HepG2 (cell line): Measurements from ENCODE around the gene KRT3. TPM values are rescaled to one million over a fixed set of nuclear protein-coding genes. Genes with fewer than 3 reads are reported as not detected.

Experiments used
- ATAC-seq: fragments of 200-7000 bp; cut with Tn5 transposase; 3 replicates; pipeline ENCODE4 v1.9.1; 2020; ENCODE audit warnings: mild to moderate bottlenecking, moderate library complexity
- BruUV-seq: library from RNA; stranded (reverse); fragments of 400-500 nt; replicated peaks from 2 replicates; lab custom pipeline; 2021; lab: Mats Ljungman, UMichigan
- CTCF ChIA-PET: fragments of 300-600 bp; formaldehyde crosslinking; extraction: SDS; loops from one replicate; lab custom pipeline; 2021; ENCODE audit warnings: low total read pairs, inconsistent platforms, low intra/inter-chr PET ratio; lab: Yijun Ruan, JAX
- POLR2A ChIA-PET: fragments of 350-600 bp; sonication (Branson Sonifier 250); formaldehyde crosslinking; loops from one replicate; lab custom pipeline; 2020; ENCODE audit warnings: antibody characterized with exemption, inconsistent platforms; lab: Yijun Ruan, JAX
- DNase-seq: peaks from one replicate; pipeline ENCODE4 v3.0.0-alpha.2; 2015; ENCODE audit warnings: low spot score
- FAIRE-seq: peaks from 3 replicates; lab custom pipeline; 2011; peaks lifted over from hg19 to GRCh38; lab: Jason Lieb, UNC
- H2AFZ ChIP-seq: one replicate; pipeline ENCODE4 v1.6.1; 2011; ENCODE audit warnings: low read length, inconsistent platforms
- H3K27ac ChIP-seq: fragments of 300-600 bp; 3 replicates; pipeline ENCODE4 v1.8.0; 2011; ENCODE audit warnings: mixed run types, mild to moderate bottlenecking, mixed read lengths, low read length, inconsistent platforms; ENCODE audit not compliant: insufficient read depth; ENCODE audit errors: extremely low read length
- H3K27me3 ChIP-seq, 2 experiments: fragments of 200-600 bp in 1 of 2; 2 replicates in 1 of 2; 3 replicates in 1 of 2; pipeline versions ENCODE4 v1.6.0 to v1.8.0; 2011; ENCODE audit warnings: low read length in 2 of 2, mild to moderate bottlenecking in 2 of 2, moderate library complexity in 2 of 2, inconsistent platforms in 1 of 2; ENCODE audit not compliant: insufficient read depth in 2 of 2, control insufficient read depth in 1 of 2
- H3K36me3 ChIP-seq, 2 experiments: fragments of 200-600 bp in 1 of 2; replicated peaks in 1 of 2; 2 replicates in 1 of 2; 3 replicates in 1 of 2; pipeline versions ENCODE4 v1.5.1 to v1.8.0; 2011; ENCODE audit warnings: low read length in 2 of 2, inconsistent platforms in 1 of 2; ENCODE audit not compliant: insufficient read depth in 2 of 2, control insufficient read depth in 1 of 2
- H3K4me1 ChIP-seq: 2 replicates; pipeline ENCODE4 v1.5.1; 2012; ENCODE audit warnings: low read length, inconsistent platforms; ENCODE audit not compliant: insufficient read depth
- H3K4me2 ChIP-seq: 2 replicates; pipeline ENCODE4 v1.6.0; 2011; ENCODE audit warnings: low read depth, low read length, inconsistent platforms
- H3K4me3 ChIP-seq, 3 experiments: fragments of 200-600 bp in 1 of 3; sonication (generic), shearing (Covaris generic) in 1 of 3; replicated peaks in 1 of 3; 2 replicates each; pipeline ENCODE4 v1.5.1; 2011 to 2016; ENCODE audit warnings: low read length in 3 of 3, inconsistent platforms in 2 of 3, low read depth in 2 of 3, mild to moderate bottlenecking in 2 of 3, control low read depth in 1 of 3, mixed read lengths in 1 of 3; ENCODE audit not compliant: insufficient read depth in 1 of 3
- H3K79me2 ChIP-seq: one replicate; pipeline ENCODE4 v1.6.1; 2011; ENCODE audit warnings: low read length, inconsistent platforms; ENCODE audit not compliant: insufficient read depth
- H3K9ac ChIP-seq: 2 replicates; pipeline ENCODE4 v1.6.0; 2011; ENCODE audit warnings: mild to moderate bottlenecking, low read depth, low read length, inconsistent platforms; ENCODE audit not compliant: insufficient read depth
- H3K9me3 ChIP-seq: 2 replicates; pipeline ENCODE4 v1.5.1; 2012; ENCODE audit warnings: mild to moderate bottlenecking, low read length
- H4K20me1 ChIP-seq: 2 replicates; pipeline ENCODE4 v1.6.0; 2011; ENCODE audit warnings: inconsistent platforms, mild to moderate bottlenecking, low read length, moderate library complexity; ENCODE audit not compliant: insufficient read depth
- ATAD3A ChIP-seq: sonication (generic); formaldehyde crosslinking; IDR thresholded peaks from 2 replicates; pipeline ENCODE4 v1.4.0; 2020; ENCODE audit warnings: missing genetic modification reagents
- DNMT3B ChIP-seq: conservative IDR thresholded peaks from 2 replicates; pipeline ENCODE4 v1.6.1; 2016; ENCODE audit warnings: missing biosample characterization, control low read depth
- KDM6A ChIP-seq: IDR thresholded peaks from 2 replicates; pipeline ENCODE4 v1.6.1; 2016; ENCODE audit warnings: low read depth
- PAX8 ChIP-seq: sonication (generic); formaldehyde crosslinking; IDR thresholded peaks from 2 replicates; pipeline ENCODE4 v1.8.0; 2022; ENCODE audit warnings: mild to moderate bottlenecking, missing genetic modification reagents, borderline replicate concordance
- RFX1 ChIP-seq: fragments of 450-650 bp; IDR thresholded peaks from 2 replicates; pipeline ENCODE4 v1.6.1; 2017
- TSC22D2 ChIP-seq: sonication (generic); formaldehyde crosslinking; IDR thresholded peaks from 2 replicates; pipeline ENCODE4 v1.5.1; 2020; ENCODE audit warnings: missing genetic modification reagents, mild to moderate bottlenecking, borderline replicate concordance
- YEATS2 ChIP-seq: sonication (generic); formaldehyde crosslinking; IDR thresholded peaks from 2 replicates; pipeline ENCODE4 v1.4.0; 2020; ENCODE audit warnings: missing genetic modification reagents, borderline replicate concordance
- ZFP62 ChIP-seq: sonication (generic); formaldehyde crosslinking; IDR thresholded peaks from 2 replicates; pipeline ENCODE4 v1.4.0; 2020; ENCODE audit warnings: missing genetic modification reagents
- ZNF10 ChIP-seq: sonication (generic); formaldehyde crosslinking; IDR thresholded peaks from 2 replicates; pipeline ENCODE4 v1.4.0; 2020; ENCODE audit warnings: mild to moderate bottlenecking, low read depth, missing genetic modification reagents, borderline replicate concordance
- ZNF124 ChIP-seq: sonication (generic); formaldehyde crosslinking; IDR thresholded peaks from 2 replicates; pipeline ENCODE4 v1.4.0; 2020; ENCODE audit warnings: missing genetic modification reagents
- ZNF207 ChIP-seq: fragments of 450-650 bp; IDR thresholded peaks from 2 replicates; pipeline ENCODE4 v1.6.1; 2016; ENCODE audit warnings: antibody characterized with exemption, borderline replicate concordance
- ZNF484 ChIP-seq: sonication (generic); formaldehyde crosslinking; IDR thresholded peaks from 2 replicates; pipeline ENCODE4 v1.5.1; 2020; ENCODE audit warnings: mild to moderate bottlenecking, low read depth, missing genetic modification reagents, borderline replicate concordance
- ZNF546 ChIP-seq: sonication (generic); formaldehyde crosslinking; conservative IDR thresholded peaks from 2 replicates; pipeline ENCODE4 v1.8.1; 2023; ENCODE audit warnings: mild to moderate bottlenecking, missing genetic modification reagents
- ZNF570 ChIP-seq: sonication (generic); formaldehyde crosslinking; IDR thresholded peaks from 2 replicates; pipeline ENCODE4 v1.4.0; 2020; ENCODE audit warnings: mild to moderate bottlenecking, missing genetic modification reagents, borderline replicate concordance
- ZNF761 ChIP-seq: sonication (generic); formaldehyde crosslinking; conservative IDR thresholded peaks from 2 replicates; pipeline ENCODE4 v1.4.0; 2020; ENCODE audit warnings: mild to moderate bottlenecking, missing genetic modification reagents
- WGBS: methylation state at CpG from one replicate; pipeline ENCODE4 v1.1.6; 2017; ENCODE audit warnings: low lambda C conversion rate; 5-methylcytosine and 5-hydroxymethylcytosine counted together
- in situ Hi-C: cut with HindIII; loops from 2 replicates; pipeline ENCODE4 v1.10.0; 2017; ENCODE audit warnings: low pct_unique_long_range_greater_than_20kb; ENCODE audit not compliant: extremely low pct_ligation_motif_present
- intact Hi-C: fragments of 100-400 bp; cut with micrococcal nuclease; formaldehyde crosslinking; loops from one replicate; pipeline ENCODE4 v1.10.0; 2022; ENCODE audit not compliant: unreplicated experiment
- polyA plus RNA-seq, 8 experiments: library from polyadenylated mRNA; depleted of rRNA in 3 of 8; stranded (reverse) in 7 of 8; unstranded in 1 of 8; fragments of >200 nt; fragmentation: Illumina TruSeq in 4 of 8; extraction: Trizol in 4 of 8; gene quantifications; 2 replicates each; pipeline versions ENCODE4 v1.2.1 to v1.2.3, GENCODE V29; 2011 to 2016; ENCODE audit warnings: low read depth in 4 of 8, missing spikeins in 1 of 8, mixed read lengths in 1 of 8; ENCODE audit not compliant: insufficient read depth in 1 of 8
- total RNA-seq, 5 experiments: library from RNA; depleted of rRNA; stranded (reverse); fragments of >200 nt; fragmentation: Illumina TruSeq; extraction: Trizol; gene quantifications; 2 replicates each; pipeline ENCODE4 v1.2.3, GENCODE V29; 2016; ENCODE audit warnings: low read depth in 1 of 5
- TF ChIP-seq, protein P1 (sequence below): sonication (generic); formaldehyde crosslinking; IDR thresholded peaks from 2 replicates; pipeline ENCODE4 v1.4.0; 2020; ENCODE audit warnings: missing genetic modification reagents
- TF ChIP-seq, protein P2 (sequence below): IDR thresholded peaks from 2 replicates; pipeline ENCODE4 v1.6.1; 2012; ENCODE audit warnings: low read depth, low read length, improper control_type of control experiment
- TF ChIP-seq, protein P3 (sequence below): sonication (generic); formaldehyde crosslinking; IDR thresholded peaks from 2 replicates; pipeline ENCODE4 v1.5.0; 2020; ENCODE audit warnings: missing genetic modification reagents, mild to moderate bottlenecking, borderline replicate concordance
- TF ChIP-seq, protein P4 (sequence below): sonication (generic); formaldehyde crosslinking; IDR thresholded peaks from 2 replicates; pipeline ENCODE4 v1.4.0; 2020; ENCODE audit warnings: missing genetic modification reagents
- TF ChIP-seq, protein P5 (sequence below): IDR thresholded peaks from 2 replicates; pipeline ENCODE4 v1.6.1; 2016; ENCODE audit warnings: low read depth, control low read depth

Gene KRT3
- total and polyA plus RNA-seq, 2 of the 13 experiments (the other 11 are each of a cell fraction or from before 2014, with no cell fraction given), result not detected

DNA sequence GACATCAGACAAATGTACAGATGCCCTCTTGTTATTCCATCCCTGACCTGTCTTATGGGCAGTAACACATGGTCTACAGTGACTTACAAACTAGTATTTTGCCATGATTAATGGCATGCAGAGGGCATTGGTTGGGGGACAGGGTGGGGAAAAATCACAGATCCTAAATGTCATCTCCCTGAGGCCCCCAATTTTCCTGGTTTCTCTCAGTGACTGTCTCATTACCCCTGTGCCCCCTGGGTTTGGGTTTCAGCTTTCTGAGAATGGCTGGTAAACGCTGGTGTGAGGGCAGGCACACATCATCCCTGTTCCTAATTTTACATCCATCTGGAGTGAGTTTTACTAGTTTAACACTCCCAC lies 28.9 kb downstream of the KRT3 start (continued):
- TF ChIP-seq PAX8 (CRISPR knock-in tag) (no peak), ZFP62 (CRISPR knock-in tag) (no peak), TSC22D2 (CRISPR knock-in tag) (no peak), ZNF10 (CRISPR knock-in tag) (no peak), KDM6A (CRISPR knock-in tag) (no peak), ZNF570 (CRISPR knock-in tag) (no peak)
- TF ChIP-seq, protein P1, sequence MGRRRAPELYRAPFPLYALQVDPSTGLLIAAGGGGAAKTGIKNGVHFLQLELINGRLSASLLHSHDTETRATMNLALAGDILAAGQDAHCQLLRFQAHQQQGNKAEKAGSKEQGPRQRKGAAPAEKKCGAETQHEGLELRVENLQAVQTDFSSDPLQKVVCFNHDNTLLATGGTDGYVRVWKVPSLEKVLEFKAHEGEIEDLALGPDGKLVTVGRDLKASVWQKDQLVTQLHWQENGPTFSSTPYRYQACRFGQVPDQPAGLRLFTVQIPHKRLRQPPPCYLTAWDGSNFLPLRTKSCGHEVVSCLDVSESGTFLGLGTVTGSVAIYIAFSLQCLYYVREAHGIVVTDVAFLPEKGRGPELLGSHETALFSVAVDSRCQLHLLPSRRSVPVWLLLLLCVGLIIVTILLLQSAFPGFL, result no peak
- TF ChIP-seq, protein P2, sequence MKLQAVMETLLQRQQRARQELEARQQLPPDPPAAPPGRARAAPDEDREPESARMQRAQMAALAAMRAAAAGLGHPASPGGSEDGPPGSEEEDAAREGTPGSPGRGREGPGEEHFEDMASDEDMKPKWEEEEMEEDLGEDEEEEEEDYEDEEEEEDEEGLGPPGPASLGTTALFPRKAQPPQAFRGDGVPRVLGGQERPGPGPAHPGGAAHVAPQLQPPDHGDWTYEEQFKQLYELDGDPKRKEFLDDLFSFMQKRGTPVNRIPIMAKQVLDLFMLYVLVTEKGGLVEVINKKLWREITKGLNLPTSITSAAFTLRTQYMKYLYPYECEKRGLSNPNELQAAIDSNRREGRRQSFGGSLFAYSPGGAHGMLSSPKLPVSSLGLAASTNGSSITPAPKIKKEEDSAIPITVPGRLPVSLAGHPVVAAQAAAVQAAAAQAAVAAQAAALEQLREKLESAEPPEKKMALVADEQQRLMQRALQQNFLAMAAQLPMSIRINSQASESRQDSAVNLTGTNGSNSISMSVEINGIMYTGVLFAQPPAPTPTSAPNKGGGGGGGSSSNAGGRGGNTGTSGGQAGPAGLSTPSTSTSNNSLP, result no peak

DNA sequence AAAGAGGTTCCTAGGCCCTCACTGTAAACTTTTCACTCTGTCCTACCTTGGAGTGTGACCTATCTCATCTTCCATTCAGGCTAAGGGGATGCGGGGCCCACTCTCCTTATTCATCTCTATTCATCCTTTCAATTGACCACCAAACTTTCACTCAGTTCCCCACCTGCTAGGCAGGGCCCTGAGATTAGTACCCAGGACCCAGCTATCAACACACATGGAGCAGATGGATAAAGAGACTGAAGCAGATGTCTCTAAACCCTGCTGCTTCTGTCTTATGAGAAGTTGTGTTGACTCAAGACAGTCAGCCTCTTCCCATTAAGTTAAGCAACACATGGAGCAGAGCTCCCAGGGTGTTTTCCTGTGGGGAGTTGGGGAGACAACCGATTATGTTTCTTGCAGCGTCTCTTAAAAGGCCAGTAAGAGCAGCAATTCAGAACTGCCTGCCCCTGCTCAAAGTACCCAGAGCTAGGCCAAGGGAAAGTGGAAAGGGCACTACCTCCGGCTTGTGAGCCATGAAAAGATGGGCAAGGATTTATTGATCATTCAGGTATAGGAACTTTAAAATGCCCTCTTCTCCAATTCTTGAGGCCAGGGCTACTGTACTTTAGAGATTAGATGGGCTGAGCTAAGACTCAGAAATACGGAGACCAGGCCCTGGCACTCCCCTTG lies 29.4 kb downstream of the KRT3 start:
- intact Hi-C loops (no loop called here), in situ Hi-C loops (no loop called here)
- no peak for DNase-seq
- BruUV-seq, result no TSS peak
- no peak overlapping the region for H3K9ac ChIP-seq
- ChIA-PET POLR2A (no interaction called here), CTCF (no interaction called here)
- no peaks in the 10 kb centered on the region for H3K36me3 ChIP-seq
- H3K4me2 ChIP-seq, result no peak overlapping the region
- WGBS, result 0% methylated on average over 5 of the region's 5 CpGs
- no peaks in the 10 kb centered on the region for H4K20me1 ChIP-seq
- no peak for FAIRE-seq
- no peaks in the 10 kb centered on the region; the same call in 1 of the 2 replicates for H3K9me3 ChIP-seq
- no peak overlapping the region for H2AFZ ChIP-seq
- H3K4me1 ChIP-seq, result no peaks in the 10 kb centered on the region
- H3K27me3 ChIP-seq, result no peaks in the 10 kb centered on the region
- no peak overlapping the region for H3K4me3 ChIP-seq
- H3K79me2 ChIP-seq, result no peaks in the 10 kb centered on the region
- ATAC-seq, result no peak
- no peak overlapping the region for H3K27ac ChIP-seq
- TF ChIP-seq YEATS2, result no peak
- no peak for TF ChIP-seq ZNF484
- no peak for TF ChIP-seq ZNF124 (CRISPR knock-in tag)
- TF ChIP-seq, protein P3, sequence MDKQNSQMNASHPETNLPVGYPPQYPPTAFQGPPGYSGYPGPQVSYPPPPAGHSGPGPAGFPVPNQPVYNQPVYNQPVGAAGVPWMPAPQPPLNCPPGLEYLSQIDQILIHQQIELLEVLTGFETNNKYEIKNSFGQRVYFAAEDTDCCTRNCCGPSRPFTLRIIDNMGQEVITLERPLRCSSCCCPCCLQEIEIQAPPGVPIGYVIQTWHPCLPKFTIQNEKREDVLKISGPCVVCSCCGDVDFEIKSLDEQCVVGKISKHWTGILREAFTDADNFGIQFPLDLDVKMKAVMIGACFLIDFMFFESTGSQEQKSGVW, result no peak
- TF ChIP-seq, protein P4, sequence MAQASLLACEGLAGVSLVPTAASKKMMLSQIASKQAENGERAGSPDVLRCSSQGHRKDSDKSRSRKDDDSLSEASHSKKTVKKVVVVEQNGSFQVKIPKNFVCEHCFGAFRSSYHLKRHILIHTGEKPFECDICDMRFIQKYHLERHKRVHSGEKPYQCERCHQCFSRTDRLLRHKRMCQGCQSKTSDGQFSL (CRISPR knock-in tag), result no peak
- no peak for TF ChIP-seq RFX1
- no peak for TF ChIP-seq ZNF761 (CRISPR knock-in tag)
- TF ChIP-seq ZNF207, result no peak
- TF ChIP-seq, protein P5, sequence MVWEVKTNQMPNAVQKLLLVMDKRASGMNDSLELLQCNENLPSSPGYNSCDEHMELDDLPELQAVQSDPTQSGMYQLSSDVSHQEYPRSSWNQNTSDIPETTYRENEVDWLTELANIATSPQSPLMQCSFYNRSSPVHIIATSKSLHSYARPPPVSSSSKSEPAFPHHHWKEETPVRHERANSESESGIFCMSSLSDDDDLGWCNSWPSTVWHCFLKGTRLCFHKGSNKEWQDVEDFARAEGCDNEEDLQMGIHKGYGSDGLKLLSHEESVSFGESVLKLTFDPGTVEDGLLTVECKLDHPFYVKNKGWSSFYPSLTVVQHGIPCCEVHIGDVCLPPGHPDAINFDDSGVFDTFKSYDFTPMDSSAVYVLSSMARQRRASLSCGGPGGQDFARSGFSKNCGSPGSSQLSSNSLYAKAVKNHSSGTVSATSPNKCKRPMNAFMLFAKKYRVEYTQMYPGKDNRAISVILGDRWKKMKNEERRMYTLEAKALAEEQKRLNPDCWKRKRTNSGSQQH (CRISPR knock-in tag), result no peak
- no peak for TF ChIP-seq ZNF546 (CRISPR knock-in tag)
- TF ChIP-seq ATAD3A (CRISPR knock-in tag), result no peak
- no peak for TF ChIP-seq DNMT3B (CRISPR knock-in tag)
